HG03432 (cell line): Measurements from ENCODE around the gene CD180.

Experiments
- ATAC-seq: cut with Tn5 transposase; IDR thresholded peaks from one replicate; pipeline ENCODE4 v1.9.1; 2021; ENCODE audit warnings: mild to moderate bottlenecking, moderate library complexity; ENCODE audit not compliant: unreplicated experiment

Gene CD180

GRCh38 chr5:67135381-67135984 is 61.1 kb downstream of the CD180 start:
- no peak for ATAC-seq

- no peak for ATAC-seq
Observed at GRCh38 chr5:67133776-67134175, 62.8 kb downstream of the CD180 start.

- ATAC-seq: no peak
Observed at GRCh38 chr5:67133217-67133616, 63.4 kb downstream of the CD180 start.

DNA sequence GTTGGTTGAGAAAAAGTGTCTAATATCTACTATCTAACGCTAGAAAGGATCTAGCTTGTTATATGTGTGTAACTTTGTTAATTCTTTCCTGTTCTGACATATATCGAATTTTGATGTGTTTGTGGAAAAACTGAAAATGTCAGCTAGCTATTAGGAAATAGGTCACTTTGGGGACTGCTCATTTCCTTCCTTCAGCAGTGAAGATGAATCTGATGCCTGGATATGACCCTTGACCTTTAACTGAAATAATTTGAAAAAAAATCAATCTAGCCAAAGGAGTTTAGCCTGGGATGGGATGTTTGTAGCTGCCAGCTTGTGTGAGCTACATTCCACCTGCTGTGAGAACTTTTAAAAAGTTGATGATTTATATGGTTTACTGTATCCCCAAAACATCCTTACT is 66.8 kb downstream of the CD180 start:
- ATAC-seq: no peak
